Measurements from ENCODE around the gene PHYKPL. TPM values are rescaled to one million over a fixed set of nuclear protein-coding genes. Genes with fewer than 3 reads are reported as not detected.

PHYKPL gene
- total and polyA plus RNA-seq, 2 donors (not counting 1 experiment from before 2014, with no cell fraction given), result 263 to 313 TPM

GRCh38 chr5:178224403-178224802, 8.2 kb downstream of the PHYKPL start:
- no peak overlapping the region for H2AFZ ChIP-seq (ENCODE audit: insufficient read depth, low read depth, low read length, poor library complexity, severe bottlenecking)

More at GRCh38 chr5:178224403-178224802, 8.2 kb downstream of the PHYKPL start:
- peaks cover 32% of the 10 kb centered on the region for H3K4me1 Mint-ChIP-seq
- Histone ChIP-seq H3K4me2 (replicated peaks; ENCODE audit: low read depth, low read length, poor library complexity, severe bottlenecking) (no peak overlapping the region), H3K4me3 (ENCODE audit: control extremely low read depth in 1 of 5, extremely low read depth in 1 of 5, insufficient read depth in 1 of 5, low read depth in 2 of 5, low read length in 4 of 5) (no peak overlapping the region), H3K9me3 (ENCODE audit: control extremely low read depth in 1 of 3, control insufficient read depth in 2 of 3, insufficient read depth in 1 of 3, low read length in 2 of 3) (no peaks in the 10 kb centered on the region), H3K36me3 (replicated peaks in 1 of 2; ENCODE audit: control extremely low read depth in 1 of 2, control insufficient read depth in 1 of 2, extremely low read depth in 1 of 2, insufficient read depth in 2 of 2, low read length in 1 of 2) (peaks cover 2 to 83% of the 10 kb centered on the region in 2 experiments), H3K27ac (ENCODE audit: low read length in 2 of 2) (no peak overlapping the region), H4K20me1 (ENCODE audit: control insufficient read depth, insufficient read depth, low read length, poor library complexity, severe bottlenecking) (peaks cover 76% of the 10 kb centered on the region), H3K79me2 (ENCODE audit: control insufficient read depth, insufficient read depth, low read length) (peaks cover 44% of the 10 kb centered on the region), H3K4me1 (ENCODE audit: control insufficient read depth in 2 of 2, insufficient read depth in 2 of 2, low read length in 2 of 2) (peaks cover 0 to 6% of the 10 kb centered on the region in 2 donors), H3K27me3 (replicated peaks in 1 of 4; ENCODE audit: control extremely low read depth in 1 of 4, control insufficient read depth in 3 of 4, insufficient read depth in 4 of 4, low read length in 3 of 4) (no peaks in the 10 kb centered on the region), H3K9ac (ENCODE audit: low read length) (no peak overlapping the region)
- WGBS (ENCODE audit: insufficient coverage), result 97% methylated on average over 16 of the region's 17 CpGs
- POLR2A ChIA-PET, result no interaction called here
- no peak for ATAC-seq (ENCODE audit: low read depth)
- H3K27ac Mint-ChIP-seq, result no peak overlapping the region
- TF ChIP-seq EZH2 (IDR thresholded peaks at IDR 0.05; ENCODE audit: borderline replicate concordance, insufficient read depth, low read depth, low read length, poor library complexity, severe bottlenecking) (no peak), CTCF (IDR thresholded peaks at IDR 0.05) (no peak)
- intact Hi-C loops (cut with micrococcal nuclease), result no loop called here
- CTCF ChIA-PET, result interaction anchor here (1.0 to 1.1 kb wide), 2 partner anchors 11 to 18 kb away, joined by 3 to 4 read pairs; no protein-coding TSS in a partner anchor
- H3K27me3 Mint-ChIP-seq, result no peaks in the 10 kb centered on the region
- DNase-seq, result no peak
- no peak overlapping the region for H3K4me3 Mint-ChIP-seq
- H3K9me3 Mint-ChIP-seq (ENCODE audit: insufficient read depth), result no peaks in the 10 kb centered on the region

All from B cell (primary cell).